Fibroblast of the aortic adventitia (primary cell): ENCODE data around the gene FAS. TPM values are rescaled to one million over a fixed set of nuclear protein-coding genes. Genes with fewer than 3 reads are reported as not detected.

Experiments
- DNase-seq: peaks from one replicate; pipeline ENCODE4 v3.0.0-alpha.2; 2010; ENCODE audit warnings: low read depth
- H3K4me3 ChIP-seq: 2 replicates; pipeline ENCODE4 v1.5.1; 2011; ENCODE audit warnings: low read depth, mild to moderate bottlenecking, control low read depth, low read length, moderate library complexity
- total RNA-seq: library from RNA; depleted of rRNA; stranded (reverse); fragments of >200 nt; gene quantifications from 2 replicates; pipeline ENCODE4 v1.2.3, GENCODE V29; 2012; ENCODE audit warnings: low replicate concordance
- TF ChIP-seq, protein P1 (sequence below): IDR thresholded peaks from 2 replicates; pipeline ENCODE4 v1.5.1; 2011; ENCODE audit warnings: mild to moderate bottlenecking, low read length, control low read depth, inconsistent platforms; ENCODE audit not compliant: insufficient read depth

FAS gene
- total RNA-seq, 1 donor = 61.9 TPM

DNA sequence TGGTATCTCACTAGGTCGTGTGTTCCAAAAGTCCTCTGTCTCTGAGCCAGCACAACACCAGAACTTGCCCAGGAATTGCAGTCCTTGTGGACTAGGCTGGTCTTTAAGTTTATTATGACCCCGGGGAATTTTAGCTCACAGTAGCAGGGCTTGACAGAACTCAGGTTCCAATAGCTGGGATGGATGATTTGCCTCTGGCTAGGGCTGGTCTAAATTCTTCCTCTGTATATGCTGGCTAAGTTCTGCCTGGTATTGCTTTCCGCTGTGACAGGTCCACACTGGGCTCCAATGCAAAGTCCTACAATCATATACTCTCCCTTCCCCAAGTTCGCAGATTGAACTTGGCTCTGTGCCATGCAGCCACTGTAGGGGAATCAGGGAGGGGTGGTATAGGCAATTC, 52.5 kb downstream of the FAS start:
- TF ChIP-seq, protein P1, sequence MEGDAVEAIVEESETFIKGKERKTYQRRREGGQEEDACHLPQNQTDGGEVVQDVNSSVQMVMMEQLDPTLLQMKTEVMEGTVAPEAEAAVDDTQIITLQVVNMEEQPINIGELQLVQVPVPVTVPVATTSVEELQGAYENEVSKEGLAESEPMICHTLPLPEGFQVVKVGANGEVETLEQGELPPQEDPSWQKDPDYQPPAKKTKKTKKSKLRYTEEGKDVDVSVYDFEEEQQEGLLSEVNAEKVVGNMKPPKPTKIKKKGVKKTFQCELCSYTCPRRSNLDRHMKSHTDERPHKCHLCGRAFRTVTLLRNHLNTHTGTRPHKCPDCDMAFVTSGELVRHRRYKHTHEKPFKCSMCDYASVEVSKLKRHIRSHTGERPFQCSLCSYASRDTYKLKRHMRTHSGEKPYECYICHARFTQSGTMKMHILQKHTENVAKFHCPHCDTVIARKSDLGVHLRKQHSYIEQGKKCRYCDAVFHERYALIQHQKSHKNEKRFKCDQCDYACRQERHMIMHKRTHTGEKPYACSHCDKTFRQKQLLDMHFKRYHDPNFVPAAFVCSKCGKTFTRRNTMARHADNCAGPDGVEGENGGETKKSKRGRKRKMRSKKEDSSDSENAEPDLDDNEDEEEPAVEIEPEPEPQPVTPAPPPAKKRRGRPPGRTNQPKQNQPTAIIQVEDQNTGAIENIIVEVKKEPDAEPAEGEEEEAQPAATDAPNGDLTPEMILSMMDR = no peak
- no peak for DNase-seq
- H3K4me3 ChIP-seq = no peak overlapping the region

DNA sequence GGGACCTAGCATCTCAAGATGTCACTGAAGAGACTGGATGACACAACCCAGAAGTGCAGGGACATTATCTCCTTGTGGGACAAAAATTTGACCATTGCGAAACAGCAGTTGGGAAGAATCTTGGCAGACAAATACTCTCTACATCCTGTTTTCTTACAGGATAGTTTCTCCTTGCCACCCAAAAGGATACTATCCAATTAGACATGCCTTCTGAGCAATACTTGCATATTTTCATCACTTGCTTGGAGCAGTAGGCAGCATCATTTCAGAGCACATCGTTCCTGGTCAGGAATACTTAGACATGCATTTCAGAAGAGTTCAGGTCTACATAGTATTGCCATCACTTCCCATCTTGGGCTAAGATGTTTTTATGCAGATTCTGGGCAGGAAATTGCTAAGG, 56.8 kb downstream of the FAS start:
- no peak overlapping the region for H3K4me3 ChIP-seq
- DNase-seq = peak; percentile 54
- TF ChIP-seq, protein P1 = no peak

DNA sequence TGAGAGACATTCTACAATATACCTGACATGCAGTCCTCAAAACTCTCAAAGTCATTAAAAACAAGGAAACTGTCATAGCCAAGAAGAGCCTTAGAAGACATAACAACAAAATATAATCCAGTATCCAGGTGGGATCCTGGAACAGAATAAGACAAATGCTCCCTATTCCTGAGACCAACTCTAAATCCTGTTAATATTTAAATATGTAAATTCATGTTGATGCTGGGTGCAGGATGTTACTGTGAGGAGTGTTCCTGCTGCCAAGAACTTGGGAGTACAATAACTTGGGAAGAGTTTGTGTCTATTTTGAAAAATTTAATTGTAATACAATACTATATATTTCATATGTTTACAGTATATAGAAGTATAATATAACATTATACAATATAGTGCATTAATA, 61.0 kb downstream of the FAS start:
- TF ChIP-seq, protein P1 = no peak
- DNase-seq = no peak
- no peak overlapping the region for H3K4me3 ChIP-seq

DNA sequence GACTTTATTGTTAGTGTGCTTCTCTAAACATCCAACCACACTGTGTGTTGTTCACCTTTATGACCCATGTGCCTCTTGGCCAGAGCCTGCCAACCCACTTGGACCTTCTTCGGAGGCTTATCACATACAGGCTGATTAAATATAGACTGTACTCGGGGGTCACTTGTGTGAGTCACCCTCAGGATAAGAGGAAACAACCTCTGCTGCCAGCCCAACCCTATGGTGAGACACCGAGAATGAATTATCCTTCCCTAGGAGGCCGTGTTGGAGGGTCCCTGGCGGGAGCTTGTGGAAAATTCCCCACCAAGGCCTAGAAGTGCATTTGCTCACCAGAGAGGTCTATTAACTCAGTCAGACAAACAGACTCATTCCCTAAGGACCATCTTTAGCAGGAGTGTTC, 63.0 kb downstream of the FAS start:
- peak; percentile 34 for DNase-seq
- TF ChIP-seq, protein P1 = no peak
- H3K4me3 ChIP-seq = no peak overlapping the region

DNA sequence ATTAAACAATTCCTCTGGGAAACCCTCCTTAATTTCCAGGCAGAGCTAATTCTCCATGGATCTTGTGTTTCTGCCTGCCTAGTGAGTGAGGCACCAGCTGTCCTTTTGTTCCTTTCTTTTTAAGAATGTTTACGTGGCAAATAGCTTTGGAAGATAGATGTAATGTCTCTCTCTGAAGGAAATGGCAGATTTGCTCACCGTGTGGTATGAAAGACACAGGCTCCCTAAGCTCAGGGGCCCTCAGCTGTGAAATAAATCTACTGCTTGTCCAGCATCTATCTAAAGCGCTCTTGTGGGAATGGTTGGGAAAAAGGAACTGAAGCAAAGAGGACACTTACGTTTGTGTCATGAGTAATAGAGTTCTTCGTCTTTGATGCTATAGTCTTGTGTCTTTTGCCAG, 64.6 kb downstream of the FAS start:
- no peak for DNase-seq
- TF ChIP-seq, protein P1 = no peak
- no peak overlapping the region for H3K4me3 ChIP-seq

DNA sequence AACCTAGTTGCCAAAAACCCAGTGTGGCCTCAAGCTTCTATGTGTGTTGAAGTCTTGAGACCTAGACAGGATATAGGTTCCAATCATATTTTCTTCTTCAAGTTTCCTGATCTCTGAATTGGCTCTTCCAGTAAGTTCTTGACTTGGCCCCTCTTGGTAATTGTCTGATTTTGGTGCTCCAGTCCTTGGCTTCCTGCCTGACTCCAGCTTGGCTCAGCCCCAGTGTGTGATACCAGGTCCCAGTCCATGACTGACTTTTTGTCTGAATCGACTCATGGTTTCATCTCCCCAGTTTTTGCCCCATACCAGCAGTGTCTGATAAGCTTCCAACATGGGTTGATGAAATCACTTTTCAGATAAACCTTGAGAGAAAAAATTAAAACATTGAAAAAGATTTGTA, 72.3 kb downstream of the FAS start:
- TF ChIP-seq, protein P1 = no peak
- no peak overlapping the region for H3K4me3 ChIP-seq
- DNase-seq = peak; percentile 73

DNA sequence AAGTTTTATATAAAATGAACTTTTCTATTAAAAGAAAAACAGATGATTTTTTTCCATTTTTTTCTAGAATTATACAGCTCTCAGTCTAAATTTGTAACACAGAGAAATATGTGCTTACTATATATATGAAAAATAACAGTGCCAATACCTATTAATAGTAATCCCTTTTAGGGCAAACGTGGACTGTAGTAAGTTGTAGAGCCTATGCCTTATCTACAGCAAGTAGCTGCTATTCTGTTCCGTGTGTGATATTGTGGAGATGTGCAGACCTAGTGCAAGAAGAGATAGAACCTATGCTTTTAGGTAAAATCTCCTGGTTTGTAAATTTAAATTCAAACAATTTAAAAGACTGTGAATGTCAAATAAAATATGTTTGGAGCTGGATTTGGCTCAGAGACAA, 72.9 kb downstream of the FAS start:
- no peak for DNase-seq
- no peak overlapping the region for H3K4me3 ChIP-seq
- TF ChIP-seq, protein P1 = no peak
